ENCODE measurements around the gene PLCB4.

PLCB4 gene

GRCh38 chr20:9478771-9479170, 409.9 kb downstream of the PLCB4 start:
- DNase-seq = no peak

GRCh38 chr20:9480066-9480465, 411.2 kb downstream of the PLCB4 start:
- no peak for DNase-seq

- DNase-seq = no peak
Observed at GRCh38 chr20:9482180-9482579, 413.3 kb downstream of the PLCB4 start.

GRCh38 chr20:9483131-9483530, 414.2 kb downstream of the PLCB4 start:
- DNase-seq = no peak

GRCh38 chr20:9485614-9486340, 416.9 kb downstream of the PLCB4 start:
- DNase-seq = peak; percentile 14

GRCh38 chr20:9487231-9487630, 418.3 kb downstream of the PLCB4 start:
- no peak for DNase-seq

- DNase-seq = no peak
Observed at GRCh38 chr20:9488063-9488462, 419.2 kb downstream of the PLCB4 start.

GRCh38 chr20:9490161-9490560, 421.3 kb downstream of the PLCB4 start:
- DNase-seq = no peak

- DNase-seq = no peak
Observed at GRCh38 chr20:9490631-9491030, 421.7 kb downstream of the PLCB4 start.

GRCh38 chr20:9491324-9491723, 422.4 kb downstream of the PLCB4 start:
- peak; percentile 12 for DNase-seq

GRCh38 chr20:9492067-9492466, 423.2 kb downstream of the PLCB4 start:
- DNase-seq = no peak

GRCh38 chr20:9493803-9494202, 424.9 kb downstream of the PLCB4 start:
- peak; percentile 62 for DNase-seq

GRCh38 chr20:9495701-9496100, 426.8 kb downstream of the PLCB4 start:
- no peak for DNase-seq

GRCh38 chr20:9496155-9496554, 427.3 kb downstream of the PLCB4 start:
- DNase-seq = no peak

- no peak for DNase-seq
Observed at GRCh38 chr20:9498322-9498721, 429.4 kb downstream of the PLCB4 start.

- DNase-seq = no peak
Observed at GRCh38 chr20:9499126-9499899, 430.4 kb downstream of the PLCB4 start.

- DNase-seq = no peak
Observed at GRCh38 chr20:9500121-9500520, 431.2 kb downstream of the PLCB4 start.

- DNase-seq = no peak
Observed at GRCh38 chr20:9501473-9501872, 432.6 kb downstream of the PLCB4 start.

GRCh38 chr20:9503526-9504245, 434.8 kb downstream of the PLCB4 start:
- DNase-seq = peak; percentile 23

GRCh38 chr20:9506280-9506821, 437.5 kb downstream of the PLCB4 start:
- peak; percentile 44 for DNase-seq

GRCh38 chr20:9506964-9507369, 438.1 kb downstream of the PLCB4 start:
- DNase-seq = peak; percentile 49

- peak; percentile 55 for DNase-seq
Observed at GRCh38 chr20:9507544-9508239, 438.8 kb downstream of the PLCB4 start.

- no peak for DNase-seq
Observed at GRCh38 chr20:9508240-9508661, 439.4 kb downstream of the PLCB4 start.

All from DMS53 (cell line).